Uterus (tissue), 2 donors: Measurements from ENCODE around the gene KCNMA1.

ENCODE experiments used
- POLR2A ChIP-seq, 2 donors: fragments of 450-650 bp; IDR thresholded peaks; one replicate each; pipeline ENCODE4 v1.6.1; 2016; ENCODE audit warnings: antibody characterized with exemption in 2 of 2, mild to moderate bottlenecking in 1 of 2, moderate library complexity in 1 of 2
- TF ChIP-seq, protein P1 (sequence below), 4 experiments: fragments of 200-600 bp in 2 of 4; fragments of 450-650 bp in 2 of 4; sonication (generic) in 2 of 4; IDR thresholded peaks; one replicate each; pipeline ENCODE4 v1.5.1; 2016 to 2019; ENCODE audit warnings: antibody characterized with exemption in 4 of 4, mild to moderate bottlenecking in 2 of 4, moderate library complexity in 1 of 4

DNA sequence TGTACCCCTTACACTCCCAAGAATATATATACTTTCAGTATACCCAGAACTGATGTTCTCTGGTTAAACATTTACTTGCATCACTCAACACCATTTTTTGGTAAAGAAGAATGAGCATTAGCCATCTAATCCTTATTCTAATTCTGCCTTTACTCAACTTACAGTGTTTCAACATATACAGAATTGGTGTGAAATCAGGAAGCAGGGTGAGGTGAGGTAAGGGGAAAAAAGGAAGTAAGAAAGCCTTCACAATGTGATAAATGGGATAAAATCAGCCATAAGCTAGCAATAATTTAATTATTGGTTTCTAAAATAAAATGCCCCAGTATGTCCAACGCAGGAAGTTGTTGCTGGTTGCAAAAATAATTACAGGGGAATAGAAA lies 605.4 kb downstream of the KCNMA1 start:
- TF ChIP-seq, protein P1, sequence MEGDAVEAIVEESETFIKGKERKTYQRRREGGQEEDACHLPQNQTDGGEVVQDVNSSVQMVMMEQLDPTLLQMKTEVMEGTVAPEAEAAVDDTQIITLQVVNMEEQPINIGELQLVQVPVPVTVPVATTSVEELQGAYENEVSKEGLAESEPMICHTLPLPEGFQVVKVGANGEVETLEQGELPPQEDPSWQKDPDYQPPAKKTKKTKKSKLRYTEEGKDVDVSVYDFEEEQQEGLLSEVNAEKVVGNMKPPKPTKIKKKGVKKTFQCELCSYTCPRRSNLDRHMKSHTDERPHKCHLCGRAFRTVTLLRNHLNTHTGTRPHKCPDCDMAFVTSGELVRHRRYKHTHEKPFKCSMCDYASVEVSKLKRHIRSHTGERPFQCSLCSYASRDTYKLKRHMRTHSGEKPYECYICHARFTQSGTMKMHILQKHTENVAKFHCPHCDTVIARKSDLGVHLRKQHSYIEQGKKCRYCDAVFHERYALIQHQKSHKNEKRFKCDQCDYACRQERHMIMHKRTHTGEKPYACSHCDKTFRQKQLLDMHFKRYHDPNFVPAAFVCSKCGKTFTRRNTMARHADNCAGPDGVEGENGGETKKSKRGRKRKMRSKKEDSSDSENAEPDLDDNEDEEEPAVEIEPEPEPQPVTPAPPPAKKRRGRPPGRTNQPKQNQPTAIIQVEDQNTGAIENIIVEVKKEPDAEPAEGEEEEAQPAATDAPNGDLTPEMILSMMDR (IDR thresholded peaks at IDR 0.05), result no peak
- TF ChIP-seq POLR2A (IDR thresholded peaks at IDR 0.05), result no peak
